ENCODE measurements around the gene C7orf33.

- TF ChIP-seq YY1 (IDR thresholded peaks at IDR 0.05) (no peak), ATF3 (IDR thresholded peaks at IDR 0.05) (no peak), REST (IDR thresholded peaks at IDR 0.05) (no peak), SP1 (IDR thresholded peaks at IDR 0.05) (no peak)
- TF ChIP-seq, protein P1, sequence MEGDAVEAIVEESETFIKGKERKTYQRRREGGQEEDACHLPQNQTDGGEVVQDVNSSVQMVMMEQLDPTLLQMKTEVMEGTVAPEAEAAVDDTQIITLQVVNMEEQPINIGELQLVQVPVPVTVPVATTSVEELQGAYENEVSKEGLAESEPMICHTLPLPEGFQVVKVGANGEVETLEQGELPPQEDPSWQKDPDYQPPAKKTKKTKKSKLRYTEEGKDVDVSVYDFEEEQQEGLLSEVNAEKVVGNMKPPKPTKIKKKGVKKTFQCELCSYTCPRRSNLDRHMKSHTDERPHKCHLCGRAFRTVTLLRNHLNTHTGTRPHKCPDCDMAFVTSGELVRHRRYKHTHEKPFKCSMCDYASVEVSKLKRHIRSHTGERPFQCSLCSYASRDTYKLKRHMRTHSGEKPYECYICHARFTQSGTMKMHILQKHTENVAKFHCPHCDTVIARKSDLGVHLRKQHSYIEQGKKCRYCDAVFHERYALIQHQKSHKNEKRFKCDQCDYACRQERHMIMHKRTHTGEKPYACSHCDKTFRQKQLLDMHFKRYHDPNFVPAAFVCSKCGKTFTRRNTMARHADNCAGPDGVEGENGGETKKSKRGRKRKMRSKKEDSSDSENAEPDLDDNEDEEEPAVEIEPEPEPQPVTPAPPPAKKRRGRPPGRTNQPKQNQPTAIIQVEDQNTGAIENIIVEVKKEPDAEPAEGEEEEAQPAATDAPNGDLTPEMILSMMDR (IDR thresholded peaks at IDR 0.05; ENCODE audit: low read depth, low read length, missing input control) = no peak
Measured at GRCh38 chr7:148571381-148571780, 19.2 kb upstream of the C7orf33 start.

Measured in liver (tissue), 3 donors.